PFSK-1 (cell line): ENCODE results near the gene TIAM1.

Experiments
- FOXP2 ChIP-seq: optimal IDR thresholded peaks from 2 replicates; pipeline ENCODE3; 2011; ENCODE audit warnings: borderline replicate concordance, control low read depth, inconsistent platforms; ENCODE audit not compliant: insufficient read depth; ENCODE audit errors: extremely low read length, extremely low read depth
- POLR2AphosphoS5 ChIP-seq: IDR thresholded peaks from 2 replicates; pipeline ENCODE4 v1.6.1; 2012; ENCODE audit warnings: low read depth, mild to moderate bottlenecking, control low read depth, low read length, moderate library complexity
- SIN3A ChIP-seq: IDR thresholded peaks from 2 replicates; pipeline ENCODE4 v1.6.1; 2012; ENCODE audit warnings: mild to moderate bottlenecking, low read length, moderate library complexity, borderline replicate concordance; ENCODE audit not compliant: insufficient read depth
- TAF1 ChIP-seq: IDR thresholded peaks from 2 replicates; pipeline ENCODE4 v1.6.1; 2012; ENCODE audit warnings: low read length, control low read depth, borderline replicate concordance; ENCODE audit not compliant: insufficient read depth
- TF ChIP-seq, protein P1 (sequence below), 2 experiments: IDR thresholded peaks; 2 replicates each; pipeline versions ENCODE4 v1.6.1 to v1.8.0; 2011 to 2012; ENCODE audit warnings: low read depth in 2 of 2, low read length in 2 of 2, control low read depth in 1 of 2, inconsistent platforms in 1 of 2, mild to moderate bottlenecking in 1 of 2, moderate library complexity in 1 of 2; ENCODE audit not compliant: insufficient read depth in 1 of 2

Gene TIAM1

DNA sequence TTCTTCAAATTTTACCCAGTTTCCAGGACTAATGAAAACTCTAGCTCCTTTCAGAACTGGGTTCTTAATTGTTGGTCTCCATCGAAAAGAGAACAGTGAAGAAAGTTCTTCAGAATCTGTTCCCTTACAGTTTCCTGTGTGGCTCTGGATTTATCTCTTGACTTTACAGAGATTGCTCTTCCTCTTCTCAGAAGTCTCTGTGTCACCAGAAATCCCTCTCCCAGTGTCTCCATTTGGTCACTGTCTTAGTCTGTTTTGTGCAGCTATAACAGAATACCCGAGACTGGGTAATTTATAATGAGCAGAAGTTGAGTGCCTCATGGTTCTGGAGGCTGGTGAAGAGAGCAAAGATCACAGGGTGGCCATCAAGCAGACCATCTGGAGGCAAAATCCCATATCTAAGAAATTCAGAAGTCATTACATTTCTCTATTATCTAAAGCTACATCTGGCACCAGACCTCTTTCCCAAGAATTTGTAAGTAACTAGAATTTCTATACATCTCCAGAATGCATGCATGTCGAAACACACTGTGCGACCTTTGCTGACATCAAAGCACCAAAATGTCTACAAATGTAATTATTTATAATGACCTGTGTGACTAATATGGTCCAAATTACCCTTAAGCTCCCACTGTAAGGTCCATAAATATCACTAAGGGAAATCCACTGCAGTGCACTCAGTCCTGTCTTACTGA lies 240.3 kb downstream of the TIAM1 start:
- TF ChIP-seq, protein P1, sequence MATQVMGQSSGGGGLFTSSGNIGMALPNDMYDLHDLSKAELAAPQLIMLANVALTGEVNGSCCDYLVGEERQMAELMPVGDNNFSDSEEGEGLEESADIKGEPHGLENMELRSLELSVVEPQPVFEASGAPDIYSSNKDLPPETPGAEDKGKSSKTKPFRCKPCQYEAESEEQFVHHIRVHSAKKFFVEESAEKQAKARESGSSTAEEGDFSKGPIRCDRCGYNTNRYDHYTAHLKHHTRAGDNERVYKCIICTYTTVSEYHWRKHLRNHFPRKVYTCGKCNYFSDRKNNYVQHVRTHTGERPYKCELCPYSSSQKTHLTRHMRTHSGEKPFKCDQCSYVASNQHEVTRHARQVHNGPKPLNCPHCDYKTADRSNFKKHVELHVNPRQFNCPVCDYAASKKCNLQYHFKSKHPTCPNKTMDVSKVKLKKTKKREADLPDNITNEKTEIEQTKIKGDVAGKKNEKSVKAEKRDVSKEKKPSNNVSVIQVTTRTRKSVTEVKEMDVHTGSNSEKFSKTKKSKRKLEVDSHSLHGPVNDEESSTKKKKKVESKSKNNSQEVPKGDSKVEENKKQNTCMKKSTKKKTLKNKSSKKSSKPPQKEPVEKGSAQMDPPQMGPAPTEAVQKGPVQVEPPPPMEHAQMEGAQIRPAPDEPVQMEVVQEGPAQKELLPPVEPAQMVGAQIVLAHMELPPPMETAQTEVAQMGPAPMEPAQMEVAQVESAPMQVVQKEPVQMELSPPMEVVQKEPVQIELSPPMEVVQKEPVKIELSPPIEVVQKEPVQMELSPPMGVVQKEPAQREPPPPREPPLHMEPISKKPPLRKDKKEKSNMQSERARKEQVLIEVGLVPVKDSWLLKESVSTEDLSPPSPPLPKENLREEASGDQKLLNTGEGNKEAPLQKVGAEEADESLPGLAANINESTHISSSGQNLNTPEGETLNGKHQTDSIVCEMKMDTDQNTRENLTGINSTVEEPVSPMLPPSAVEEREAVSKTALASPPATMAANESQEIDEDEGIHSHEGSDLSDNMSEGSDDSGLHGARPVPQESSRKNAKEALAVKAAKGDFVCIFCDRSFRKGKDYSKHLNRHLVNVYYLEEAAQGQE (IDR thresholded peaks at IDR 0.05; ENCODE audit: insufficient read depth in 1 of 2, low read depth in 2 of 2, low read length in 2 of 2): no peak
- no peak for TF ChIP-seq POLR2AphosphoS5
- no peak for TF ChIP-seq SIN3A
- no peak for TF ChIP-seq FOXP2
- TF ChIP-seq TAF1: no peak

GRCh38 chr21:31103163-31103562 lies 240.9 kb downstream of the TIAM1 start:
- TF ChIP-seq POLR2AphosphoS5 (no peak), TAF1 (no peak), SIN3A (no peak), FOXP2 (no peak)
- TF ChIP-seq, protein P1 (IDR thresholded peaks at IDR 0.05; ENCODE audit: insufficient read depth in 1 of 2, low read depth in 2 of 2, low read length in 2 of 2): no peak

GRCh38 chr21:31099122-31099521 lies 244.9 kb downstream of the TIAM1 start:
- TF ChIP-seq, protein P1 (IDR thresholded peaks at IDR 0.05; ENCODE audit: insufficient read depth in 1 of 2, low read depth in 2 of 2, low read length in 2 of 2): no peak

GRCh38 chr21:31098576-31099005 lies 245.5 kb downstream of the TIAM1 start:
- TF ChIP-seq POLR2AphosphoS5: no peak
- TF ChIP-seq SIN3A: no peak
- peak; percentile 31 for TF ChIP-seq FOXP2

- TF ChIP-seq, protein P1 (IDR thresholded peaks at IDR 0.05; ENCODE audit: insufficient read depth in 1 of 2, low read depth in 2 of 2, low read length in 2 of 2): no peak
- no peak for TF ChIP-seq SIN3A
- no peak for TF ChIP-seq TAF1
- TF ChIP-seq POLR2AphosphoS5: no peak
- no peak for TF ChIP-seq FOXP2
Observed at GRCh38 chr21:31092832-31093625, 251.0 kb downstream of the TIAM1 start.
